HepG2 (cell line): Measurements from ENCODE around the gene RNF149. TPM values are rescaled to one million over a fixed set of nuclear protein-coding genes. Genes with fewer than 3 reads are reported as not detected.

Experiments
- ATAC-seq: fragments of 200-7000 bp; cut with Tn5 transposase; 3 replicates; pipeline ENCODE4 v1.9.1; 2020; ENCODE audit warnings: mild to moderate bottlenecking, moderate library complexity
- BruUV-seq: library from RNA; stranded (reverse); fragments of 400-500 nt; replicated peaks from 2 replicates; lab custom pipeline; 2021; lab: Mats Ljungman, UMichigan
- CTCF ChIA-PET: fragments of 300-600 bp; formaldehyde crosslinking; extraction: SDS; loops from one replicate; lab custom pipeline; 2021; ENCODE audit warnings: low total read pairs, inconsistent platforms, low intra/inter-chr PET ratio; lab: Yijun Ruan, JAX
- POLR2A ChIA-PET: fragments of 350-600 bp; sonication (Branson Sonifier 250); formaldehyde crosslinking; loops from one replicate; lab custom pipeline; 2020; ENCODE audit warnings: antibody characterized with exemption, inconsistent platforms; lab: Yijun Ruan, JAX
- DNase-seq: peaks from one replicate; pipeline ENCODE4 v3.0.0-alpha.2; 2015; ENCODE audit warnings: low spot score
- FAIRE-seq: peaks from 3 replicates; lab custom pipeline; 2011; peaks lifted over from hg19 to GRCh38; lab: Jason Lieb, UNC
- H2AFZ ChIP-seq: one replicate; pipeline ENCODE4 v1.6.1; 2011; ENCODE audit warnings: low read length, inconsistent platforms
- H3K27ac ChIP-seq: fragments of 300-600 bp; 3 replicates; pipeline ENCODE4 v1.8.0; 2011; ENCODE audit warnings: mixed run types, mild to moderate bottlenecking, mixed read lengths, low read length, inconsistent platforms; ENCODE audit not compliant: insufficient read depth; ENCODE audit errors: extremely low read length
- H3K27me3 ChIP-seq, 2 experiments: fragments of 200-600 bp in 1 of 2; 2 replicates in 1 of 2; 3 replicates in 1 of 2; pipeline versions ENCODE4 v1.6.0 to v1.8.0; 2011; ENCODE audit warnings: low read length in 2 of 2, mild to moderate bottlenecking in 2 of 2, moderate library complexity in 2 of 2, inconsistent platforms in 1 of 2; ENCODE audit not compliant: insufficient read depth in 2 of 2, control insufficient read depth in 1 of 2
- H3K36me3 ChIP-seq, 2 experiments: fragments of 200-600 bp in 1 of 2; replicated peaks in 1 of 2; 2 replicates in 1 of 2; 3 replicates in 1 of 2; pipeline versions ENCODE4 v1.5.1 to v1.8.0; 2011; ENCODE audit warnings: low read length in 2 of 2, inconsistent platforms in 1 of 2; ENCODE audit not compliant: insufficient read depth in 2 of 2, control insufficient read depth in 1 of 2
- H3K4me1 ChIP-seq: 2 replicates; pipeline ENCODE4 v1.5.1; 2012; ENCODE audit warnings: low read length, inconsistent platforms; ENCODE audit not compliant: insufficient read depth
- H3K4me2 ChIP-seq: 2 replicates; pipeline ENCODE4 v1.6.0; 2011; ENCODE audit warnings: low read depth, low read length, inconsistent platforms
- H3K4me3 ChIP-seq, 3 experiments: fragments of 200-600 bp in 1 of 3; sonication (generic), shearing (Covaris generic) in 1 of 3; replicated peaks in 1 of 3; 2 replicates each; pipeline ENCODE4 v1.5.1; 2011 to 2016; ENCODE audit warnings: low read length in 3 of 3, inconsistent platforms in 2 of 3, low read depth in 2 of 3, mild to moderate bottlenecking in 2 of 3, control low read depth in 1 of 3, mixed read lengths in 1 of 3; ENCODE audit not compliant: insufficient read depth in 1 of 3
- H3K79me2 ChIP-seq: one replicate; pipeline ENCODE4 v1.6.1; 2011; ENCODE audit warnings: low read length, inconsistent platforms; ENCODE audit not compliant: insufficient read depth
- H3K9ac ChIP-seq: 2 replicates; pipeline ENCODE4 v1.6.0; 2011; ENCODE audit warnings: mild to moderate bottlenecking, low read depth, low read length, inconsistent platforms; ENCODE audit not compliant: insufficient read depth
- H3K9me3 ChIP-seq: 2 replicates; pipeline ENCODE4 v1.5.1; 2012; ENCODE audit warnings: mild to moderate bottlenecking, low read length
- H4K20me1 ChIP-seq: 2 replicates; pipeline ENCODE4 v1.6.0; 2011; ENCODE audit warnings: inconsistent platforms, mild to moderate bottlenecking, low read length, moderate library complexity; ENCODE audit not compliant: insufficient read depth
- BCL6 ChIP-seq: IDR thresholded peaks from 2 replicates; pipeline ENCODE4 v1.6.1; 2016; ENCODE audit warnings: missing genetic modification reagents, missing compliant biosample characterization
- DPF2 ChIP-seq: sonication (generic); formaldehyde crosslinking; IDR thresholded peaks from 2 replicates; pipeline ENCODE4 v1.4.0; 2020; ENCODE audit warnings: mild to moderate bottlenecking, low read depth, missing genetic modification reagents, borderline replicate concordance
- HOXD1 ChIP-seq: sonication (generic); formaldehyde crosslinking; IDR thresholded peaks from 2 replicates; pipeline ENCODE4 v1.5.0; 2020; ENCODE audit warnings: missing genetic modification reagents
- KDM4B ChIP-seq: sonication (generic); formaldehyde crosslinking; IDR thresholded peaks from 2 replicates; pipeline ENCODE4 v1.4.0; 2020; ENCODE audit warnings: missing genetic modification reagents
- NFRKB ChIP-seq: fragments of 450-650 bp; IDR thresholded peaks from 2 replicates; pipeline ENCODE4 v1.6.1; 2017
- POLR2A ChIP-seq, 2 experiments: IDR thresholded peaks; 2 replicates each; pipeline ENCODE4 v1.6.1; 2011; ENCODE audit warnings: low read depth in 2 of 2, low read length in 2 of 2, mild to moderate bottlenecking in 1 of 2, moderate library complexity in 1 of 2; ENCODE audit not compliant: insufficient read depth in 1 of 2
- RBFOX2 ChIP-seq: fragments of 200-400 bp; formaldehyde crosslinking; IDR thresholded peaks from 2 replicates; pipeline ENCODE4 v1.6.1; 2017; ENCODE audit warnings: low read depth, mild to moderate bottlenecking, low read length
- TGIF2 ChIP-seq: IDR thresholded peaks from 2 replicates; pipeline ENCODE4 v1.6.1; 2016; ENCODE audit warnings: control low read depth, missing compliant biosample characterization
- TRAFD1 ChIP-seq: sonication (generic); formaldehyde crosslinking; IDR thresholded peaks from 2 replicates; pipeline ENCODE4 v1.5.1; 2020; ENCODE audit warnings: missing genetic modification reagents, mild to moderate bottlenecking, borderline replicate concordance
- YEATS4 ChIP-seq: sonication (generic); formaldehyde crosslinking; IDR thresholded peaks from 2 replicates; pipeline ENCODE4 v1.4.0; 2020; ENCODE audit warnings: missing genetic modification reagents, borderline replicate concordance
- ZBTB26 ChIP-seq: IDR thresholded peaks from 2 replicates; pipeline ENCODE4 v1.6.1; 2016; ENCODE audit warnings: missing compliant biosample characterization, missing genetic modification reagents, borderline replicate concordance
- ZNF12 ChIP-seq: sonication (generic); formaldehyde crosslinking; IDR thresholded peaks from 2 replicates; pipeline ENCODE4 v1.5.0; 2020; ENCODE audit warnings: missing genetic modification reagents
- ZNF142 ChIP-seq: sonication (generic); formaldehyde crosslinking; IDR thresholded peaks from 2 replicates; pipeline ENCODE4 v1.4.0; 2020; ENCODE audit warnings: missing genetic modification reagents
- ZNF207 ChIP-seq: fragments of 450-650 bp; IDR thresholded peaks from 2 replicates; pipeline ENCODE4 v1.6.1; 2016; ENCODE audit warnings: antibody characterized with exemption, borderline replicate concordance
- ZNF224 ChIP-seq: sonication (generic); formaldehyde crosslinking; IDR thresholded peaks from 2 replicates; pipeline ENCODE4 v1.5.0; 2020; ENCODE audit warnings: mild to moderate bottlenecking, missing genetic modification reagents
- ZNF768 ChIP-seq: sonication (generic); formaldehyde crosslinking; IDR thresholded peaks from 2 replicates; pipeline ENCODE4 v1.4.0; 2020; ENCODE audit warnings: missing genetic modification reagents
- WGBS: methylation state at CpG from one replicate; pipeline ENCODE4 v1.1.6; 2017; ENCODE audit warnings: low lambda C conversion rate; 5-methylcytosine and 5-hydroxymethylcytosine counted together
- in situ Hi-C: cut with HindIII; loops from 2 replicates; pipeline ENCODE4 v1.10.0; 2017; ENCODE audit warnings: low pct_unique_long_range_greater_than_20kb; ENCODE audit not compliant: extremely low pct_ligation_motif_present
- intact Hi-C: fragments of 100-400 bp; cut with micrococcal nuclease; formaldehyde crosslinking; loops from one replicate; pipeline ENCODE4 v1.10.0; 2022; ENCODE audit not compliant: unreplicated experiment
- polyA plus RNA-seq, 8 experiments: library from polyadenylated mRNA; depleted of rRNA in 3 of 8; stranded (reverse) in 7 of 8; unstranded in 1 of 8; fragments of >200 nt; fragmentation: Illumina TruSeq in 4 of 8; extraction: Trizol in 4 of 8; gene quantifications; 2 replicates each; pipeline versions ENCODE4 v1.2.1 to v1.2.3, GENCODE V29; 2011 to 2016; ENCODE audit warnings: low read depth in 4 of 8, missing spikeins in 1 of 8, mixed read lengths in 1 of 8; ENCODE audit not compliant: insufficient read depth in 1 of 8
- total RNA-seq, 5 experiments: library from RNA; depleted of rRNA; stranded (reverse); fragments of >200 nt; fragmentation: Illumina TruSeq; extraction: Trizol; gene quantifications; 2 replicates each; pipeline ENCODE4 v1.2.3, GENCODE V29; 2016; ENCODE audit warnings: low read depth in 1 of 5

RNF149 gene
- total and polyA plus RNA-seq, 2 of the 13 experiments (the other 11 are each of a cell fraction or from before 2014, with no cell fraction given) = 87.6 to 109 TPM

- POLR2A ChIA-PET = interaction anchor here (0.6 to 1.4 kb wide), 2 partner anchors 11 to 260 kb away, joined by 3 read pairs; no protein-coding TSS in a partner anchor
- TF ChIP-seq ZNF768 = no peak
- TF ChIP-seq ZBTB26 (CRISPR knock-in tag) = no peak
- TF ChIP-seq TRAFD1 (CRISPR knock-in tag) = 0 out of 2 replicates have a peak, but pooled peaks have one; percentile 31
- TF ChIP-seq HOXD1 = no peak
- TF ChIP-seq BCL6 (CRISPR knock-in tag) = no peak
- TF ChIP-seq DPF2 = no peak
- 0 out of 2 replicates have a peak, but pooled peaks have one; percentile 47 for TF ChIP-seq ZNF142
- TF ChIP-seq ZNF224 = 0 out of 2 replicates have a peak, but pooled peaks have one; percentile 24
- no peak for TF ChIP-seq ZNF12
- no peak for TF ChIP-seq ZNF207
- peak; percentile 21; the same call in 1 of the 2 replicates for TF ChIP-seq TGIF2 (CRISPR knock-in tag)
- no peak for TF ChIP-seq NFRKB
- 0 out of 2 replicates have a peak, but pooled peaks have one; percentile 18 for TF ChIP-seq RBFOX2
- TF ChIP-seq YEATS4 (CRISPR knock-in tag) = no peak
- TF ChIP-seq KDM4B (CRISPR knock-in tag) = no peak
- TF ChIP-seq POLR2A (IDR thresholded peaks at IDR 0.05; ENCODE audit: insufficient read depth in 1 of 2, low read depth in 2 of 2, low read length in 2 of 2) = peak in 1 of 2 experiments; percentile 22; a peak in 1 of 4 replicates
Observed at GRCh38 chr2:101306410-101306809, 2.1 kb downstream of the RNF149 start.

More at GRCh38 chr2:101306410-101306809, 2.1 kb downstream of the RNF149 start:
- Histone ChIP-seq H3K36me3 (peaks cover 0 to 25% of the 10 kb centered on the region in 2 experiments; a peak in 3 of 5 replicates), H3K4me2 (peak overlapping the region; percentile 82), H3K4me1 (peaks cover 81% of the 10 kb centered on the region), H3K27me3 (no peaks in the 10 kb centered on the region; a peak in 1 of 5 replicates), H3K9me3 (no peaks in the 10 kb centered on the region), H4K20me1 (peaks cover 53% of the 10 kb centered on the region), H2AFZ (no peak overlapping the region), H3K9ac (peak overlapping the region; percentile 98), H3K79me2 (peaks cover 70% of the 10 kb centered on the region), H3K4me3 (peak overlapping the region; percentile 76 to 95 (median 93)), H3K27ac (peak overlapping the region; percentile 85)
- in situ Hi-C loops (no loop called here), intact Hi-C loops (loop anchor here (5.0 kb wide), 1 partner anchor 36 kb away; no protein-coding TSS in a partner anchor)
- no TSS peak for BruUV-seq
- DNase-seq = no peak
- FAIRE-seq = no peak
- ATAC-seq = no peak
- WGBS = 18% methylated on average over 7 of the region's 7 CpGs
- CTCF ChIA-PET = no interaction called here
